Psoas muscle (tissue), 8 donors: ENCODE measurements around the gene SMTNL2. TPM values are rescaled to one million over a fixed set of nuclear protein-coding genes. Genes with fewer than 3 reads are reported as not detected.

Experiments used
- ATAC-seq, 4 donors: fragments of 200-7000 bp; cut with Tn5 transposase; one replicate each; pipeline ENCODE4 v1.9.1; 2020; ENCODE audit warnings: moderate library complexity in 3 of 4, mild to moderate bottlenecking in 2 of 4
- DNase-seq, 2 donors: peaks; one replicate each; pipeline ENCODE4 v3.0.0-alpha.2; 2020
- H3K27ac ChIP-seq: fragments of 200-600 bp; one replicate; pipeline ENCODE4 v1.8.0; 2022
- H3K27me3 ChIP-seq, 3 donors: fragments of 200-600 bp in 1 of 3; one replicate each; pipeline versions ENCODE4 v1.6.1 to v1.8.0; 2013 to 2022; ENCODE audit warnings: low read length in 2 of 3, mild to moderate bottlenecking in 2 of 3, moderate library complexity in 1 of 3; ENCODE audit not compliant: insufficient read depth in 3 of 3
- H3K36me3 ChIP-seq, 2 donors: fragments of 200-600 bp in 1 of 2; one replicate each; pipeline versions ENCODE4 v1.6.1 to v1.8.0; 2013 to 2022; ENCODE audit warnings: low read depth in 1 of 2, mild to moderate bottlenecking in 1 of 2, moderate library complexity in 1 of 2; ENCODE audit not compliant: insufficient read depth in 1 of 2
- H3K4me1 ChIP-seq: fragments of 200-600 bp; one replicate; pipeline ENCODE4 v1.8.0; 2022
- H3K4me3 ChIP-seq: fragments of 200-600 bp; one replicate; pipeline ENCODE4 v1.8.0; 2022; ENCODE audit warnings: mild to moderate bottlenecking
- H3K9me3 ChIP-seq: fragments of 200-600 bp; one replicate; pipeline ENCODE4 v1.8.0; 2022
- WGBS, 3 donors: extraction: QIAGEN DNeasy Blood & Tissue Kit; methylation state at CpG; one replicate each; pipeline versions ENCODE4 v1.1.6 to v1.1.7; 2013; 5-methylcytosine and 5-hydroxymethylcytosine counted together
- intact Hi-C, 2 donors: fragments of 100-400 bp; cut with DNase I; formaldehyde crosslinking; loops; one replicate each; pipeline versions ENCODE4 v1.11.0 to v1.14.2; 2022
- polyA plus RNA-seq, 3 donors: library from polyadenylated mRNA; stranded (reverse); fragments of 200-250 nt; gene quantifications; one replicate each; pipeline ENCODE4 v1.2.3, GENCODE V29; 2013
- total RNA-seq, 4 donors: library from RNA; stranded (reverse); fragmentation: NEBNext Ultra II Directional in 2 of 4; extraction: Animal tissue kit (Norgen Biotek cat#: 25700) in 2 of 4; gene quantifications; one replicate each; pipeline versions ENCODE4 v1.2.1 to v1.2.4, GENCODE V29; 2021 to 2023
- TF ChIP-seq, protein P1 (sequence below): fragments of 200-600 bp; IDR thresholded peaks from one replicate; pipeline ENCODE4 v1.8.0; 2022; ENCODE audit warnings: antibody characterized with exemption
- donor health status: healthy with polysubstance abuse.
- donor health status: DM: no; HTN: no; CAD: no; lungs with moderate emphysema.
- donor health status: Bipolar disorder and iron deficiency.
- donor health status: healthy.
- donor health status: DM: yes; HTN: yes; CAD: no.
- donor health status: DM: no; HTN: no; CAD: no.
- donor health status: DM: no; HTN: no; CAD: no.
- donor health status: DM: yes; HTN: yes; CAD: no.

SMTNL2 gene
- total and polyA plus RNA-seq, 7 donors, result 20.7 to 524 (median 318) TPM

DNA sequence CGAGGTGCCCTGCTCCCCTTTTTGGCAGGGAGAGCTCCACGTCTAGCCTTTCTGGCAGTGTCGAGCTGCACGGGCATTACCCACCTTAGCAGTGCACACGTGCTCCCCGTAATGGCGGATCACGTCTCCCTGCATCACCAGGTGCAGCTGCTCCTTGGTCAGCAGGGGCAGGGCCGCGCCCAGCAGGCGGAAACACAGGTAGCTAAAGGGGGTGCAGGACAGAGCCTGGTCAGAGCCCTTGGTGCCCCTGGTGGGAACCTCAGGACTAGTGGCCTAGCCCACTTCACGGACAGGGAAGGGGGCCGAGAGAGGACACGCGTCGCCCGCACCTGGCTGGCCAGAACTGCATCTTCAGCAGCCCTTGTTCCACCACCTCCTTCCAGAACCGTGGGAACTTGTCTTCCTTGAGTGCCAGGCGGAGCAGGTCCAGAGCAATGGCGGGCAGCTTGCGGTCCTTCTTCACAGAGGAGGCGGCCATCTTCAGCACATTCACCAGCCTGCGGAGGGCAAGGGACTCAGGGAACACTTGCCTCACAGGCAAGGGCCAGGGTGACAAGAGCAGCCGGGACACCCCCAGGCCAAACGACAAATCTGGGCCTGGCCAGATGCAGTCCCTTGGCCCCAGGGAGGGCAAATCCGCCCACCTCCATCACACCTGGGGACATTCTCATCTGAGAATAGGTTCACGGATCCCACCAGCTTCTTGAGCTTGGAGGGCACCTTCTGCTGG, 32.4 kb upstream of the SMTNL2 start:
- 90 to 94% (median 93%) methylated on average over 27 of the region's 27 CpGs for WGBS, 3 donors
- DNase-seq, result peak in 1 of 2 donors; percentile 53
- intact Hi-C loops, result no loop called here

DNA sequence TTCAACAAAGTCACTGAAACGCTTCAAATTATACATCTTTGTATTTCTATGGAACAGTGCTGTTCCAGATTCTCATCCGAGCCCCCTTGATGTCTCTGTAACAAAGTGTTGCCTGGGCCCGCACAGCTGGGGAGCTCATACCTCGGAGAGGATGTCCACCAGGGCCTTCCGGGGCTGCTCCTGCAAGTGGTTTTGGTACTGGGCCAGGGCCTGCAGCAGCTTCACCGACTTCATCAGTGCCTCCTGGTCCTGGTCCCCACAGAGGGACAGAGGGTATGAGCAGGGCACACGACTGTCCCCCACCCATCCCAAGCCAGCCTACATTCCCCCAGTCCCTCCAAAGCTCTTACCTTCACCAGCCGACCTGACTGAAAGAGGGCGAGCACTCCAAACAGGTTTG, 30.7 kb upstream of the SMTNL2 start:
- 68 to 70% (median 70%) methylated on average over 9 of the region's 9 CpGs for WGBS, 3 donors
- TF ChIP-seq, protein P1, sequence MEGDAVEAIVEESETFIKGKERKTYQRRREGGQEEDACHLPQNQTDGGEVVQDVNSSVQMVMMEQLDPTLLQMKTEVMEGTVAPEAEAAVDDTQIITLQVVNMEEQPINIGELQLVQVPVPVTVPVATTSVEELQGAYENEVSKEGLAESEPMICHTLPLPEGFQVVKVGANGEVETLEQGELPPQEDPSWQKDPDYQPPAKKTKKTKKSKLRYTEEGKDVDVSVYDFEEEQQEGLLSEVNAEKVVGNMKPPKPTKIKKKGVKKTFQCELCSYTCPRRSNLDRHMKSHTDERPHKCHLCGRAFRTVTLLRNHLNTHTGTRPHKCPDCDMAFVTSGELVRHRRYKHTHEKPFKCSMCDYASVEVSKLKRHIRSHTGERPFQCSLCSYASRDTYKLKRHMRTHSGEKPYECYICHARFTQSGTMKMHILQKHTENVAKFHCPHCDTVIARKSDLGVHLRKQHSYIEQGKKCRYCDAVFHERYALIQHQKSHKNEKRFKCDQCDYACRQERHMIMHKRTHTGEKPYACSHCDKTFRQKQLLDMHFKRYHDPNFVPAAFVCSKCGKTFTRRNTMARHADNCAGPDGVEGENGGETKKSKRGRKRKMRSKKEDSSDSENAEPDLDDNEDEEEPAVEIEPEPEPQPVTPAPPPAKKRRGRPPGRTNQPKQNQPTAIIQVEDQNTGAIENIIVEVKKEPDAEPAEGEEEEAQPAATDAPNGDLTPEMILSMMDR, result no peak
- Histone ChIP-seq H3K27ac (no peak overlapping the region), H3K4me1 (peaks cover 14% of the 10 kb centered on the region), H3K9me3 (no peaks in the 10 kb centered on the region), H3K27me3 (no peaks in the 10 kb centered on the region), H3K4me3 (peak overlapping the region; percentile 87), H3K36me3 (peaks cover 5 to 55% of the 10 kb centered on the region in 2 donors)
- DNase-seq (peak; percentile 14 to 51), ATAC-seq (no peak)
- intact Hi-C loops, result no loop called here

More for the DNA sequence above, 32.4 kb upstream of the SMTNL2 start:
- H3K9me3 ChIP-seq, result no peaks in the 10 kb centered on the region
- H3K4me1 ChIP-seq, result peaks cover 14% of the 10 kb centered on the region
- H3K36me3 ChIP-seq, result peaks cover 7 to 72% of the 10 kb centered on the region in 2 donors
- no peak for ATAC-seq
- no peak overlapping the region for H3K27ac ChIP-seq
- no peaks in the 10 kb centered on the region for H3K27me3 ChIP-seq
- H3K4me3 ChIP-seq, result no peak overlapping the region
- TF ChIP-seq, protein P1, result no peak

DNA sequence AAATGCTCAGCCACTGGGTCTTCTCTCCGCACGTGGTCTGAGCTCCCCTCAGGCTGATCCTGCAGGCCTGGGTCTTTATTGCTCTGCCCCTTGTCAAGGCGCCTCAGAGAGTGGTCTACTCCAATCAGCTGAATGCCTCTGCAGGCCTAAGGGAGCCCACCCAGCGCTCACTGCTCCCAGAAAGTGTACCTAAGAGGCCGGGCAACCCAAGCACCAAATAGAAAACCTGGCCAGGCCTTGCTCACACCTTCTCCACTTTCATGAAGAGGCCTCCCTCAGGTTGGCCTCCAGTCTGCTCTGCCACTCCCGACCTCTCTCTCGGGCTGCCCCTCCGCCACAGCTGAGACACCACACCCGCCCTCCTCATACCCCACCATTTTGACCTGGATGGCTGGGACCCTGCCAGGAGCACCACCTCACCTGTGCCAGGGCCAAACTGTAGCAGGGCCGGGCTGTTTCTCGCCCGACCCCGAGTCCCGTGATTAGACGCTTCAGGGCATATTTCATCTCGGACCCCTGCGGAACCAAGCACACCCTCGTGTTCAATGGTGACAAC, 29.8 kb upstream of the SMTNL2 start:
- intact Hi-C loops, result no loop called here
- Histone ChIP-seq H3K4me1 (peaks cover 14% of the 10 kb centered on the region), H3K27me3 (no peaks in the 10 kb centered on the region), H3K36me3 (peaks cover 0 to 46% of the 10 kb centered on the region in 2 donors), H3K4me3 (peak overlapping the region; percentile 87), H3K27ac (peak overlapping the region; percentile 89), H3K9me3 (no peaks in the 10 kb centered on the region)
- peak in 3 of 4 donors; percentile 2 to 20 (median 15) for ATAC-seq
- TF ChIP-seq, protein P1, result no peak
- 12 to 13% (median 12%) methylated on average over 17 to 18 of the region's 18 CpGs for WGBS, 3 donors
- DNase-seq, result peak; percentile 12 to 64

DNA sequence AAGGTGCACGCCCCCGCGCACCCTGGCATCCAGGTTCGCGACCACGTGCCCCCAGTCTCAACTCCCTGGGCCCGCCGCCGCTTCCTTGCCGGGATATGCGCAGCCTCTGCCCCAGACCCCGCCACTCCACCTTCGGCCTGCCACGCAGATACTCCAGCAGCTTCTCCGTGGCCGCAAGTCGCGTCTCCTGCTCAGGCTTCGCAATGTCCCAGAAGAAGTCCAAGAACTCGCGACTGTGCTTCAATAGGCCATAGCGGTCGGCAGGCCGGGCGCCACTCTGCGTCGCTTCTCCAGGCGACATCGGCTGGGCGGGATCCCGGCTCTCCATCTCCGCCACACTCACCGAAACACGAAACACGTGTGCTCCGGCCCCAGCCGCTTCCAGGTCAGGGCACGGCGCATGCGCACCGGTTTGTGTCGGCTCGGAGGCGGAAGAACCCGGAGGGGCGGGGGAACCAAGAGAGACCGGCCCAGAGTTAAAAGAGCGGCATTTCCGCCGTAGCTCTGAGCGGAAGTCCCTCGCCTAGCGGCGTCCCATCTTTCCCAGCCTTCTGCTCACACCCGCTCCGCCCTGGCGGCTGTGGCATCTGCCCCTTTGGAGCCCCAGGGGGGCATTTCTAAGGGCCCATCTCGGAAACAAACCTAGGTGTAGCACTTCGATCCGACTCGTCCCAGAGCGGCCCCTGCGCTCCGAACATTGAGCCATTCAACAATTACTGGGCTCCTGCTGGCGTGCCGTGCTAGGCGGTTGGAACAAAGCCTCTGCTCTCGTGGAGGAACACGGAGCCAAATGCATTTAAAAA, 29.1 kb upstream of the SMTNL2 start, which contains the start of gene MYBBP1A:
MYBBP1A (minus strand) TSS at position 388 of the 803 bp plus-strand sequence; CDS start at position 328, 60 bp downstream.
- Histone ChIP-seq H3K9me3 (no peaks in the 10 kb centered on the region), H3K4me3 (peak within 1 kb of the TSS; percentile 87), H3K36me3 (peaks cover 0 to 40% of the 10 kb centered on the region in 2 donors), H3K27ac (peak within 1 kb of the TSS; percentile 89), H3K4me1 (peaks cover 14% of the 10 kb centered on the region), H3K27me3 (no peaks in the 10 kb centered on the region)
- intact Hi-C loops, result no loop called here
- TF ChIP-seq, protein P1, result peak; percentile 13
- ATAC-seq, result peak; percentile 92 to 98 (median 96)
- peak; percentile 99 for DNase-seq
- 0 to 1% (median 0%) methylated on average over 69 of the region's 69 CpGs for WGBS, 3 donors
